Fibroblast of villous mesenchyme (primary cell): Measurements from ENCODE around the gene HYPK. TPM values are rescaled to one million over a fixed set of nuclear protein-coding genes. Genes with fewer than 3 reads are reported as not detected.

ENCODE experiments used
- DNase-seq: peaks from one replicate; pipeline ENCODE4 v3.0.0-alpha.2; 2010; ENCODE audit warnings: low read depth
- H3K4me3 ChIP-seq: 2 replicates; pipeline ENCODE4 v1.5.1; 2011; ENCODE audit warnings: low read depth, mild to moderate bottlenecking, low read length
- total RNA-seq: library from RNA; depleted of rRNA; stranded (reverse); fragments of >200 nt; gene quantifications from 2 replicates; pipeline ENCODE4 v1.2.3, GENCODE V29; 2012
- TF ChIP-seq, protein P1 (sequence below): IDR thresholded peaks from 2 replicates; pipeline ENCODE4 v1.5.1; 2012; ENCODE audit warnings: low read depth, mild to moderate bottlenecking, low read length; ENCODE audit not compliant: insufficient read depth

Gene HYPK
- total RNA-seq, 1 donor, result 6.9 TPM

DNA sequence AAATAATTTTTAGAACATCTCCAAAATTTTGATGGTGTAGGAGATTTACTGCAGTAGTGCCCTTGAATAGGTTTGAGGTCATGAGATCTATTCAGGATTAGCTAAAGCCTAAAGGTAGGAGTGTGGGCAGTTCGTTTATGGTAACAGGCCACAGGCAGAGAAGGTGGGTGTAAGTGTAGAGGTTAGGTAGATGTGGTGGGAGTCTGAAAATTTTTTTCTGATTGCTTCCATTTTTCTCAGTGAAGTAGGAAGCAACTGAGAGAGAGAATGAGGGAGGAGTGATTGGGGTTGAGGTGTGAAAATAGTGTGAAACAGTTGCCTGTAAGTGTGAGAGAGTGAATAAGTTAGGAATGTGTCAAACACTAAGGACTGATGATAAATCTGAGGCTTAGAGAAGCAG, 21.4 kb upstream of the HYPK start:
- H3K4me3 ChIP-seq, result no peak overlapping the region
- no peak for DNase-seq
- TF ChIP-seq, protein P1, sequence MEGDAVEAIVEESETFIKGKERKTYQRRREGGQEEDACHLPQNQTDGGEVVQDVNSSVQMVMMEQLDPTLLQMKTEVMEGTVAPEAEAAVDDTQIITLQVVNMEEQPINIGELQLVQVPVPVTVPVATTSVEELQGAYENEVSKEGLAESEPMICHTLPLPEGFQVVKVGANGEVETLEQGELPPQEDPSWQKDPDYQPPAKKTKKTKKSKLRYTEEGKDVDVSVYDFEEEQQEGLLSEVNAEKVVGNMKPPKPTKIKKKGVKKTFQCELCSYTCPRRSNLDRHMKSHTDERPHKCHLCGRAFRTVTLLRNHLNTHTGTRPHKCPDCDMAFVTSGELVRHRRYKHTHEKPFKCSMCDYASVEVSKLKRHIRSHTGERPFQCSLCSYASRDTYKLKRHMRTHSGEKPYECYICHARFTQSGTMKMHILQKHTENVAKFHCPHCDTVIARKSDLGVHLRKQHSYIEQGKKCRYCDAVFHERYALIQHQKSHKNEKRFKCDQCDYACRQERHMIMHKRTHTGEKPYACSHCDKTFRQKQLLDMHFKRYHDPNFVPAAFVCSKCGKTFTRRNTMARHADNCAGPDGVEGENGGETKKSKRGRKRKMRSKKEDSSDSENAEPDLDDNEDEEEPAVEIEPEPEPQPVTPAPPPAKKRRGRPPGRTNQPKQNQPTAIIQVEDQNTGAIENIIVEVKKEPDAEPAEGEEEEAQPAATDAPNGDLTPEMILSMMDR, result no peak

DNA sequence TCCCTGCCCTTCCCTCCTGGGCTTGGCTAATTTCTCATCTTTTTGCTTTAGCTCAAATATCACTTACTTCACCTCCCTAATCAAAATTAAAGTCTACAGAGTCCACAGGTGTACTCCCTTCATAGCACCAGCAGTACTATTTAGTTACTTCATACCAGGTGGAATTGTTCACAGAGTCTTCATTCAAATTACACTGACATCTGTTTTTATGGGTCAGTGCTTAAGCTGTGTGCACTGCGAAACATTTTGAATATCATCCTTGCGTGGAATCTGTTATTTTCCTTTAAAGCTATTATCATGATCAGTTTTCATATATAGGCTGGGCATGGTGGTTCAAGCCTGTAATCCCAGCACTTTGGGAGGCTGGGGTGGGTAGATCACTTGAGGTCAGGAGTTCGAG, 11.0 kb upstream of the HYPK start:
- DNase-seq, result no peak
- no peak overlapping the region for H3K4me3 ChIP-seq
- TF ChIP-seq, protein P1, result no peak

DNA sequence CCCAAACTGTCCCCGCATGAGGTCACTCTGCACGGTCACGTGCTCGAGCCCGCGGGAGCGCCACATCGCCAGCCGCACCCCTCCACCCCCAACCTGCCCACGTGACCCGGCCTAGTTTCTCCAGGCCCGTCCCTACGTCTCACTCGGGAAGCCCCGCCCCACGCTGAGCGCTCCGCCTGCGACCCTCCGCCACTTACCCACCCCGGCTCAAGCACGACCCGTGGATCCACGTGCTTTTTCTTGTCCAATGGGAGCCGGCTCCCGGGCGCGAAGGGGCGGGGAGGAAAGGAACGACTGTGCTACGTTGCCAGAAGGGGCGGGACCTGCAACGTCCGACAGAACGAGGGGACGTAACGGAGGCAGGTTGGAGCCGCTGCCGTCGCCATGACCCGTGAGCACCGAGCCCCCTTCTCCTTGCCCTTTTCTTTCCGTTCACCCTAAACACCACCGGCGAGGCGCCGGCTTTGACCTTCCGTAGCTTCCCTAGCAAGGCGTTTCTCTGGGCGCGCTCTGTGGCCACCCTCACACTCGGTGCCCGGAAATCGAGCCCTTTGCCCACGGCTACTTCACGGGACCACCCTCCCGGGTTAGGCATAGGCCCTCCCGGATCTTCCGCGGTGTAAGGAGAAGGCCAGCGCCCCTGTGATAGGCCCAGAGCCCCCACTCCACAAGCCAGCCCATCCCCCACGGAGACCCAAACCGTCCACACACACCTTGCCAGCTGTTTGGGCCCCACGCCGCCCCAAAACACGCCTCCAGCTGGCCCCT, 8.2 kb upstream of the HYPK start, which contains the start of gene SERF2:
Gene SERF2, plus strand, starts transcription at position 328 of the 768 bp plus-strand sequence. Its CDS starts 57 bp downstream, at position 385.
- peak within 1 kb of the TSS; percentile 94 for H3K4me3 ChIP-seq
- DNase-seq, result peak; percentile 100
- TF ChIP-seq, protein P1, result no peak

DNA sequence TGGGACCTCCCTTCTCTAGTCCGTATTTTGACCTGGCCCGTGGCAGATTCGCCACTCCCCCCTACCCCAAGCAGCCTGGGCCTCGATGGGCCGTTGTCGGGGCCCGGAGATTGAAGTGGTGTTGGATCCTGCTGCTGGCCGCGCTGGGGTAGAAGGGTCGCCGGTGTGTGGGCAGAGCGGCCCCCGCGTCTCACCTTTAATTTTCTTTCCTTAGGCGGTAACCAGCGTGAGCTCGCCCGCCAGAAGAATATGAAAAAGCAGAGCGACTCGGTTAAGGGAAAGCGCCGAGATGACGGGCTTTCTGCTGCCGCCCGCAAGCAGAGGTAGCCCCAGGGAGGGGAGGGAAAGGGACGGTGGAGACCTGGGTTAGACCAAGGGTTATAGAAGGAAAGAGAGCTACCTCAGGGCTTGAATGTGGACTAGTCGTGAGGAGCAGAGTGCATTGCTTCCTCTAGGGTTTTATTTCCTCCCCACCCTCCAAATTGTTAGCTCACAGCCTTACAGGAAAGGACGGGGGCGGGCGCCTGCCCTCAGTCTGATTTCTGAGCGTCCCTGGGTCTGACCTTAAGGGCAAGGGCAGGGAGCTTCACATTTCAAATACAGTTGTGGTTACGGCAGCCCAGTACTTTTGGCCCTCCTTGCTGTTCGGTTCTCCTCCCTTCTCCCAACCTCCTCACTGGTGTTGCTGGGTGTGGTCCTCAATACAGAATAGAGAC, 7.5 kb upstream of the HYPK start:
- TF ChIP-seq, protein P1, result peak; percentile 18
- peak; percentile 33 for DNase-seq
- H3K4me3 ChIP-seq, result peak overlapping the region; percentile 94

DNA sequence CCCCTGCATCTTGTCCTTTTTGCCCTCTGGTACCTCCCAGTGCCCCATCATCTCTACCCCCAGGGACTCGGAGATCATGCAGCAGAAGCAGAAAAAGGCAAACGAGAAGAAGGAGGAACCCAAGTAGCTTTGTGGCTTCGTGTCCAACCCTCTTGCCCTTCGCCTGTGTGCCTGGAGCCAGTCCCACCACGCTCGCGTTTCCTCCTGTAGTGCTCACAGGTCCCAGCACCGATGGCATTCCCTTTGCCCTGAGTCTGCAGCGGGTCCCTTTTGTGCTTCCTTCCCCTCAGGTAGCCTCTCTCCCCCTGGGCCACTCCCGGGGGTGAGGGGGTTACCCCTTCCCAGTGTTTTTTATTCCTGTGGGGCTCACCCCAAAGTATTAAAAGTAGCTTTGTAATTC, 6.8 kb upstream of the HYPK start:
- TF ChIP-seq, protein P1, result no peak
- H3K4me3 ChIP-seq, result peak overlapping the region; percentile 94
- no peak for DNase-seq

DNA sequence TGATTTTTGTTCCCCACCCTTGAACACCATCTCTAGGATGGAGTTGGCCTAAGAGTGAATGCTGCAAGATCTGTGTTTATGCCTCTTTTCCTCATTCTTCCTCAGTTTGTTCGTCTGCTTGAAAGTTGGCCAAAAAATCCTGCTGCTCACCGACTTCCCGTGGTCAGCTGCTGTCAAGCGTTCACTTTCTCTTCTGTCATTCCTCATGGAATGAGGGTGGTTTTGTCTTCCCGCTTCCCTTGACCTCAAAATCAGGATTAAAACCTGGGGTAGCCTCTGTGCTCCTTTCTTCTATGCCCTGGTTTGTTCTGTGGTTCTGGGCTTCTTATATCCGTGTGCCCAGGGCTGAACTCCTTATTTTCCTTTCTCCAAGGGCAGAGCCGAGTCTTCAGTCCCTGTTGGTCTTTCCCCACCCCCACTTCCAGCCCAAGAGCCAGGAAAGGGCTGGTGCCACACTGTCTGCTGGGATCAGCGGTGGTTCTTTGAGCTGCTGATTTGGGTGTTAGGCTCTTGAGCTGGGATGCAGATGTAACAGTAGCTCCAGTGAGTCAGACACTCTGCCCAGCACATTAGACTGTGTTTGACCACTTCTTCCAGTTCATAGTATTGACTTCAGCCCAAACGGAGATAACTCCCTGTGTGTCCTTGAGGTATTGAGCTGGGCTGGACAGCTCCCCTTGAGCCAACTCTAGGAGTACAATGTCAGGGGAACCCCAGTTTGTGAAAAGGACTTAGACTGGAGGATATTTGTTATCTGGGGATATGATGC, 5.9 kb upstream of the HYPK start:
- DNase-seq, result no peak
- TF ChIP-seq, protein P1, result no peak
- H3K4me3 ChIP-seq, result peak overlapping the region; percentile 94
